Hypothalamus (tissue), 51 donors: ENCODE measurements around the gene ELF1.
"Not testable (repeated sequence)": the region's sequence is repeated elsewhere in the genome, so short reads cannot be mapped to it uniquely, and the experiment has no call there.

ENCODE experiments used
- DNase-seq, 51 donors: peaks; one replicate each; lab custom pipeline; 2025; lab: John Stamatoyannopoulos, UW

The ELF1 gene

DNA sequence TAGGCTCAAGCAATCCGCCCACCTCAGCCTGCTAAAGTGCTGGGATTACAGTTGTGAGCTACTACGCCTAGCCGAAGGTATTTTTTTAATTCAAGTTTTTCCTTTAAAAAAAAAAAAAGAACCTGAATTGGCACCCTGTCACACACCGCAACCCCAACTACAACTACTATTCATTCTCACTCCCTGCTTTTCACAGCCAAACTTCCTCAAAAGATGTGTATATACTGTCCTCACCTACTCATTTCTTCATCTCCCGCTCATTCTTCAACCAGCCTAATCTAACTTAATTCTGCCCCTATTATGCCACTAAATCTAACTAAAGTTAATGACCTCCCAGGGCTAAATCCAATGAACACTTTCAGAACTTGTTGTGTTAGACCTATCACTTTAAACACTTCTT lies 29.5 kb upstream of the ELF1 start:
- no peak for DNase-seq

- DNase-seq: not testable (repeated sequence)
Measured at GRCh38 chr13:41042419-41042818, 23.3 kb upstream of the ELF1 start.

GRCh38 chr13:41040584-41041334 lies 21.6 kb upstream of the ELF1 start:
- no peak for DNase-seq

DNA sequence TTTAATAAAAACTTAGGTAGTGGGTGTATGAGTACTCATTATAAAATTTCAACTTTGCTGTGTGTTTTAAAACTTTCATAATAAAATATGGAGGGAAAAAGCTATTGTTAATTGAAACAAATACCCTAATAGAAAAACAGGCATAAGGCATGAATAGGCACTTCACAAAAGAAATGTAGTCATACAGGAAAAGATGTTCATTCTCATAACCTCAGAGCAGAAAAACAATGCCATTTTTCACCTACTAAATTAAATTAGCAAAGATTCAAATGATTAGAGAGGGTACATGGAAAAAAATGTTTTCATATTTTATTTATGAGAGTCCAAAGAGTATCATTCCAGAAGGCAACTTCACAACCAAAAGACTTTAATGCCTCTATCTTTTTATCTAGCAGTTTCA lies 20.6 kb upstream of the ELF1 start:
- no peak for DNase-seq

DNA sequence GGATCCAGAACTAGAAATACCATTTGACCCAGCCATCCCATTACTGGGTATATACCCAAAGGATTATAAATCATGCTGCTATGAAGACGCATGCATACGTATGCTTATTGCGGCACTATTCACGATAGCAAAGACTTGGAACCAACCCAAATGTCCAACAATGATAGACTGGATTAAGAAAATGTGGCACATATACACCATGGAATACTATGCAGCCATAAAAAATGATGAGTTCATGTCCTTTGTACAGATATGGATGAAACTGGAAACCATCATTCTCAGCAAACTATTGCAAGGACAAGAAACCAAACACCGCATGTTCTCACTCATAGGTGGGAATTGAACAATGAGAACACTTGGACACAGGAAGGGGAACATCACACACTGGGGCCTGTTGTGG lies 17.4 kb upstream of the ELF1 start:
- DNase-seq: not testable (repeated sequence)

DNA sequence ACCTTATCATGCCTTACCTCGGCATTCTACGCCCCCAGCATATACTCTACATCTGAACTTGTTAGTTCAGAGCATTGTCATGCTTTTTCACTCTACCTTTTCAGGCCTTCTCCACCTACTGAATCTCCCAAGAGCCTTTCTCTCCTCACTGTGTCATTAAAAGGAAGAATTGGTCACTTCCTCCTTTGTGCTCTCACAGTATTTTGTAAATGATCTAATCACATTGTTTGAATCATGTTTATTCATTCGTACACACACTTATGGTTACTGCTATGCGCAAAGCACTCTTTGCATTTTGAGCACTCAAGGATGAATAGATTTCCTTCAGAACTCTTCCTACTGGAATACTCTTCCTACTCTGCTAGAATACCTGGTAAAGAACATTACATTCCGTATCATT lies 15.8 kb upstream of the ELF1 start:
- DNase-seq: no peak

- no peak for DNase-seq
Measured at GRCh38 chr13:41034382-41034781, 15.3 kb upstream of the ELF1 start.

- no peak for DNase-seq
Measured at GRCh38 chr13:41032691-41033376, 13.7 kb upstream of the ELF1 start.

DNA sequence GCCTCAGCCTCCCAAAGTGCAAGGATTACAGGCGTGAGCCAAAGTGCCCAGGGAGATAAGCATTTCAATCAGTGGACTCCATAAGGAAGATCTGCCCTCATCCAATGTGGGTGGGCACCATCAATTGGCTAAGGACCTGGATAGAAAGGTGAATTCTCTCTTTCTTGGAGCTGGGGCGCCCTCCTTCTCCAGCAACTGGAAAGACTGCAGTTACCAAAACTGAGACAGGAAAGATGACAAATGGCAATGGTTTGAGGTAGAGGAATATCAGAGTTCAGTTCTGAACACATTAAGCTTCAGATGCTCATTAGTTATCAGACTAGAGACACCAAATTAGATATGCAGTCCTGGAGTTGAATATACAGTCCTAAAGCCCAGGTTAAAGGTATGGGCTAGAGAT lies 10.5 kb upstream of the ELF1 start:
- DNase-seq: no peak

DNA sequence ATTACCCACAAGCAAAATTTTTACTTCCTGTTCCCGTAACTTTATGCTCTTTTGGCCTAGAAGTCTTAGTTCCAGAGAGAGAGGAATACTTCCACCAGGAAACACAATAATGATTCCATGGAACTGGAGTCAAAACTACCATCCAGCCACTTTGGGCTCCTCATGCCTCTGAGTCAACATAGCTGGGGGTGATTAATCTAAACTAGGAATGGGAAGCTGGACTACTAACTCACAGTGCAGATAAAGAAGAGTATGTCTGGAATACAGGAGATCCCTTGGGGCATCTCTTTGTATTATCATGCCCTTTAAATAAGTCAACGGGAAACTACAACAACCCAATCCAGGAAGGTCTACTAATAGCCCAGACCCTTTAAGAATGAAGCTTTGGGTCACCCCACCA lies 8.9 kb upstream of the ELF1 start:
- DNase-seq: no peak

- DNase-seq: no peak
Measured at GRCh38 chr13:41026788-41027187, 7.7 kb upstream of the ELF1 start.

DNA sequence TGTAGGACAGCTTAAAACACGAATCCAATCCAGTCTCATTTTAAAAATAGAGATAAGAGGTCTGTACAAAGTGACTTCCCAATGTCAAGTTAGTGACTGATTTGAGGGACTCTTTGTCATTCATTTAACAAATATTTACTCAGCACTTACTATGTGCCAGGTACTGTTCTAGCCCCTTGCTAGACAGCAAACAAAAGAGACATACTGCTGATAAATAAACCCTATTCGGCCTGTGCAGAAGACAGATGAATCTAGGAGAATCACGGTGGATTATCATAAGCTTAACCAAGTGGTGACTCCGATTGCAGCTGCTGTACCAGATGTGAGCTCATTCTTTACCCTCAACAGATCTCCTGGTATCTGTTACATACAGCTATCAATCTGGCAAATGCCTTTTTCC lies 6.4 kb upstream of the ELF1 start:
- DNase-seq: no peak

DNA sequence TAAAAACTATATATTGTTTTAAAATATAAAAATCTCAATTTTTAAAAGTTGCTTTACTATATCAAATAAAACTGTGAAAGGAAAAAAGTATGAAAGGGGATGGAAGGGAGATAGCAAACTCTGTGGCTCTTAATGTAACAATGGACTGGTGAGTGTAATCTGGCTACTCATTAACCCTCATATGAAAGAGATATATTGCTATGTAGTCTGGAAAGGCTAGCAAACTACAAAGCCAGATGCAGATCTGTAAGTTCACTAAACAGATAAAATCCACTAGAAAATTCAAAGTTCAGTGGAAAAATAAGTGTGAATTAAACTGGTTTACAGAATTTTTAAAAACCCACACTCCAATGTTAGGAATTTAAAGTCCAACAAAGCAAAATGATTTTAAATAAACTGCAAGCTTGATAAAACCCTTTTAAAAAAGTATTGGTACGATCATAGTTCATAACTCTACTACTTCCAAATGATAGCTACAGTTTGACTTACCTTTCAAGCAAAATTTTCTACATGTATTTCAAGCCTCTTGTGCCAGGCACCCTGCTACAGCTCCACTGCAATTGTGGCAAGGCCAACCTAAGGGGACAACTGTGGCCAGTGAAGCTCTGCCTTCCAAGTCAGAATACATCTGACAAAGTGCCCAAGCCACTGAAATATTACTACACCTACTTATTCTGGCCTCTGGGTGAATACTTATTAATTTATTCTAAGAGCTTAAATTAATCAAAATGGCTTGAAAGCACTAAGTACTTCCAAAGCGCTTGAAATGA lies 647 bp upstream of the ELF1 start:
- no peak for DNase-seq

DNA sequence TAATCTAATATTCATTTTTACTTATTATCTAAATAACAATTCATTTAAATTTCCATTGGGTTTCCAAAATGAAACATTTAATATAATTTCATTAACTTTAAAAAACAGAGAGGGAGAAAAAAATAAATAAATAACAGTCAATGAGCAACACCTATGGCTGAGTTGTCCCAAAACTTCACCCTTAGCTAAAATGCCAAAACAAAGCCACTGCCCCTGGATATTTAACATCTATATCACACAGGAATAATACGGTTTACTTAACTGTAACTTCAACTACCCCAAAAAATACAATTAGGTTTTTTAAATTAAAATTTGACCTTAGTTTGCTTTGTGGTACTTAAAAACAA lies 541 bp downstream of the ELF1 start:
- DNase-seq: no peak

DNA sequence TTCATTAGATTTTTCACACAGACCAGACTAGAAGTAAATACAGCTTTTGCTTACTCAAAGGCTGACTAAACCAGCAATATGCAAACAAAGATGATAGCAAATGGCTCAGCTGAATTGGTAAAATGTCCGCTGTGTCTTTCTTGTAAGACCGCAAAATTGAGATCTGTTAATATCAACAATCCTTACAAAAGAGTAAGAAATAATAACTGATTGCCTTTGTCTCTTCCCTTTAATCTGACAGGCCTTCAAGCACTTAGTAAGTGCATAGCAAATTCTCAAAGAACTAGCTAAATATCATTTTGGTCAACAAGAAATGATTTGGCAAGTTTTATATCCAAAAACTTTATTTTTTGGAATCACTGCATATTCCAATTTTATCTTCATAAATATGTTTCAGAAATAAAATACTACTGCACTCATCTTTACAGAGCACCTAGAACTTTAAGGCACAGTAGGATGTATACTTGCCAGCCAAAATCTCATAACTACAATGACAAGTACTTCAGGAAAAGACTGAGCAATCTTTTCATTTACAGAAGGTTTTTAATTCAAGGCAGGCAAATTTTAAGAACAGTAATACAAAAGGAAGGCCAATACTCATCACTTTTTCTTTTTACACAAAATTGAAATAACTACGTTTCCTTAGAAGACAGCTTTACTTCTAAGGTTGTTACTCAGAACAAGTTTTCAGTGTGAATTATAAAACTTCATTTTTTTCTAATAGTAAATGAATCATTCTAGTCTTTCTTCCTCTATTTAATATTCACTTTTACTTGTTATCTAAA lies 1.1 kb downstream of the ELF1 start:
- DNase-seq: no peak

DNA sequence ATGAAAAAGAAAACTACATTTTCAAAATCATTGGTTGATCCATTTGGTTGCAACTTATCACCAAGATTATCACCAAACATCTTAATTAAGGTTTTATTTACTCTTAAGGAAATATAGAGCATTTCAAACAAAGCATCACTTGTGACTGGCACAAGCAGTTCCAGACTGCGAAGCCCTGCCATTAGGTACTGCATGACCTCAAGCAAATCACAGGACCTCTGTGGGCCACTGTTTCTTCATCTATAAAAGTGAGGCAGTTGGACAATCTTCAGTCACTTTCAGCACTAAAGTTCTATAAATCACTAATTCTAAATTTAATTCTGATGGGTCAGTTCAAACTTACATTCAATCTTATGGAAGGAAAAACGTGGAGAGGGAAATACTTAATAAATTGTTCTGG lies 2.0 kb downstream of the ELF1 start:
- DNase-seq: peak in 11 of 51 donors; percentile 1 to 29 (median 11)

DNA sequence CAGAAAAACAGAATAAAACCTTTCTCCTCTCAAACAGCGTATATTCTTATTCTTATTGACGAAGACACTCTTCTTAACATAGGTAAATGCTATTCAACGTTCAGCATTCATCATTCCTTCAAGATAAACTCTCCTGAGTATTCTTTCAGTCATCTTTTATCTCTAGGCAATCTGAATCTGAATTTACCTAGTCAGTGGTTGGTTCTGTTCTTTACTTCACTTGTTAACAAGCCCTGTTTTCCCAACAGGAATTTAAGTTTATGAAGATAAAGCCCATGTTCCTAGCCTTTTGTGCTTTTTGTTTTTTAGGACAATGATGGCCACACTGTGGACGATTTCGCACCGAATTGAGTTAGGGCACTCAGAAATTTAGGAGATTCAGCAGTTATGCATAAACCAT lies 3.2 kb downstream of the ELF1 start:
- no peak for DNase-seq

DNA sequence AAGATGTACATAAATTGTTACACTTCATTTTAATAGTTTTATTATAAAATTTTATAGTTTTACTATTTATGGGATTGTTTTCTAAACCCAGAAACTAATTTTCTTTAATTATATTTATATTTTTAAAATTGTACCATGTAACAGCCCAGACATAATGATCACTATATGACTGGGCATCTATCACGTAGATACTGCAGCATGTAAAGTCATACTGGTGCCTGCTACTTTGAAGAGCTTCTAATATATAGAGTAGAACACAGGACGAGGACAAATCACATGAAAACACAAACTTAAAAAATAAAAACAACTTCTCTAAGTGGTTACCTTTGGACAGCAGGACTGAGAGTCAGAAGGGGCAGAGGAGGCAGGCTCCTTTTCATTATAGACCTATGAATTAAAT lies 5.3 kb downstream of the ELF1 start:
- no peak for DNase-seq

- DNase-seq: no peak
Measured at GRCh38 chr13:41012536-41012935, 6.6 kb downstream of the ELF1 start.

- DNase-seq: no peak
Measured at GRCh38 chr13:41011382-41011956, 7.6 kb downstream of the ELF1 start.
